Vagina (tissue), 2 donors: ENCODE data around the gene ZNHIT2.

ENCODE experiments used
- CTCF ChIP-seq, 3 experiments: fragments of 450-650 bp in 2 of 3; fragments of 200-600 bp in 1 of 3; sonication (generic) in 1 of 3; IDR thresholded peaks; one replicate each; pipeline ENCODE4 v1.5.1; 2017 to 2019; ENCODE audit warnings: antibody characterized with exemption in 3 of 3, mild to moderate bottlenecking in 2 of 3, moderate library complexity in 2 of 3
- POLR2AphosphoS5 ChIP-seq, 2 donors: sonication (generic); formaldehyde crosslinking; IDR thresholded peaks; one replicate each; pipeline ENCODE4 v1.9.0; 2017; ENCODE audit warnings: antibody characterized with exemption in 2 of 2, mild to moderate bottlenecking in 2 of 2, low read depth in 1 of 2; ENCODE audit not compliant: insufficient read depth in 1 of 2

- TF ChIP-seq CTCF (IDR thresholded peaks at IDR 0.05) (no peak), POLR2AphosphoS5 (IDR thresholded peaks at IDR 0.05; ENCODE audit: insufficient read depth in 1 of 2, low read depth in 1 of 2) (no peak)
Measured at GRCh38 chr11:65165410-65166317, 48.2 kb upstream of the ZNHIT2 start.
